Epidermal melanocyte (primary cell): ENCODE measurements around the gene GALM.
"Not testable (repeated sequence)": the region's sequence is repeated elsewhere in the genome, so short reads cannot be mapped to it uniquely, and the experiment has no call there.

Experiments used
- DNase-seq: peaks from one replicate; pipeline ENCODE4 v3.0.0; 2011; ENCODE audit warnings: low spot score; ENCODE audit not compliant: insufficient read length

Gene GALM

DNA sequence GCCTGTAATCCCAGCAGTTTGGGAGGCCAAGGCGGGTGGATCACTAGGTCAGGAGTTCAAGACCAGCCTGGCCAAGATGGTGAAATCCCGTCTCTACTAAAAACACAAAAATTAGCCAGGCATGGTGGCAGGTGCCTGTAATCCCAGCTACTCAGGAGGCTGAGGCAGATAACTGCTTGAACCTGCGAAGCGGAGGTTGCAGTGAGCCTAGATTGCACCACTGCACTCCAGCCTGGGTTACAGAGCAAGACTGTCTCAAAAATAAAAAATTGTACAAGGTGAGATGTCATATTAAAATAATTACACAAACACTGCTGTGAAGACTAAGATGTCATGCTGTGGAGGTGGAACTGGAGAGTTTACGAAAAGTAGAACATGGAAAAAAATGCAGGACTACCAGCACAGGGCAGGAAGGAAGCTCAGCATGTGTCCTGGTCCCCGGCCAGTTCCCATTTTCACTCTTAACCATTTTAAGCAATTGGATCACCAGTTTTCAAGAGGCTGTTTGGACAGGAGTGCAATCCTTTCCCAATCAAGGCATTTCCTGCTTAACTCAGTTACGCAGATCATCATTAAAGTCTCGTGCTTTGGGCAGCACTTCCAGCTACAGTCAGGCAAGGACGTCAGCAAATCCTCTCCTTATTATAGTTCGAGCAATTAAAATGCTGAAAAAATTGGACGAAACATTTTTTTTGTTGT, 71.2 kb downstream of the GALM start:
- DNase-seq, result not testable (repeated sequence)

DNA sequence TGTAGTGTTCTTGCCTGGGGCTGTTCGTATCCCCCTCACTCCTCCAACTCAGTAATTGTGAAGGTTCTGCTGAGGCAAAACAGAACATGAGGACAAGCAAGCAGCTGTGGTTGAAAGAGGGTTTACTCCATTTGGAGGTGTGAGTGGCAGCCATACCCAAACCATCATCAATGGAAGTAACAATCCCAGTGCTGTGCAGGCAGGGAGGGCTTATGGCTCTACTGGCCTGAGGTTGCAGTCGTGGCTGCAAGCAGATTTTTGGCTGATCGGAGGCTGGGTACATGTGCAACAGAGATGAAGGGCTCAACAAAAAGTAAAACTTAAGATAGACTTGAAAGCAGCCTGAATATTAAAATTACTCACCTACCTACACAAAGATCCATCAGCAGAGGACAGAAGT, 72.0 kb downstream of the GALM start:
- no peak for DNase-seq

DNA sequence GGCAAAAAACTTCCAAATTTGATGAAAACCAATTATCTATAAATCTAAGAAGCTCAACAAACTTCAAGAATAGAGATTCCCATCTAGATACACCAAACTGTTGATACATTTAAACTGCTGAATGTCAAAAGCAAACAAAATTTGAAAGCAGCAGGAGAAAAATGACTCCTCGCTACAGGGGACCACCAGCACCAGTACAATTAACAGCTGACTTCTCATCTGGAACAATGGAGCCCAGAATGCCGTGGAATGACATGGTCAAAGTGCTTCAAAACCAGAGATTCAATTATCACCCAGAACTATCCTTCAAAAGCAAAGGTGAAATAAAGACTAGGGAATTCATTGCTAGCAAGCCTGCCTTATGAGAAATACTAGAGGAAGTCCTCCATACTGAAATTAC, 73.6 kb downstream of the GALM start:
- DNase-seq, result no peak

DNA sequence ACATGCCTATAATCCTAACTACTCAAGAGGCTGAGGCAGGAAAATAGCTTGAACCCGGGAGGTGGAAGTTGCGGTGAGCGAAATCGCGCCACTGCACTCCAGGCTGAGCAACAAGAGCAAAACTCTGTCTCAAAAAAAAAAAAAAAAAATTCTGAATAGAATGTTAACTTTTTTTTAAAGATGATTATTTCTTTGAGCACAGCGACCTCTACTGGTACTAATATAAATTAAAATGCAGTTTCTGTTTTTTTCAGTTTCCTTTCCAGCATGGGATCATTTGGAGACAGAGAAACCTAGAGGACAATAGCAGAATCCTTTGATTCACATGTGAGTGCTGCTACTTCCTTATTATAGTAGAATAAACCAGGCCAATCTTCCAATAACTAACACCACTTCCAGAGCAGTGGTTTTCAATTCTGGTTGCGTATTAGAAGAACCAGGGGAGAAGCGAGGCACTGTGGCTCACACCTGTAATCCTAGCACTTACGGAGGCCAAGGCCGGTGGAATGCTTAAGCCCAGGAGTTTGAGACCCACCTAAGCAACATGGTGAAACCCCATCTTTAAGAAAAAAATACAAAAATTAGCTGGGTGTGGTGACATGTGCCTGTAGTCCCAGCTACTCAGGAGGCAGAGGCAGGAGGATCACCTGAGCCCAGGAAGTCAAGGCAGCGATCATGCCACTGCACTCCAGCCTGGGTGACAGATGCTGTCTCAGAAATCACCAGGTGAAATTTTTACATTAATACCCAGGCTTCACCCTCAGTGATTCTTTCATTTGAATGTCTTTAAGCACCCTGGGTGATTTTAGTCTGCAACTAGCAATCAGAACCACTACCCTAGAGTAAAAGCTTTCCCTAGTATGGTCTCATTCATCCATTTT, 75.2 kb downstream of the GALM start:
- DNase-seq, result no peak

DNA sequence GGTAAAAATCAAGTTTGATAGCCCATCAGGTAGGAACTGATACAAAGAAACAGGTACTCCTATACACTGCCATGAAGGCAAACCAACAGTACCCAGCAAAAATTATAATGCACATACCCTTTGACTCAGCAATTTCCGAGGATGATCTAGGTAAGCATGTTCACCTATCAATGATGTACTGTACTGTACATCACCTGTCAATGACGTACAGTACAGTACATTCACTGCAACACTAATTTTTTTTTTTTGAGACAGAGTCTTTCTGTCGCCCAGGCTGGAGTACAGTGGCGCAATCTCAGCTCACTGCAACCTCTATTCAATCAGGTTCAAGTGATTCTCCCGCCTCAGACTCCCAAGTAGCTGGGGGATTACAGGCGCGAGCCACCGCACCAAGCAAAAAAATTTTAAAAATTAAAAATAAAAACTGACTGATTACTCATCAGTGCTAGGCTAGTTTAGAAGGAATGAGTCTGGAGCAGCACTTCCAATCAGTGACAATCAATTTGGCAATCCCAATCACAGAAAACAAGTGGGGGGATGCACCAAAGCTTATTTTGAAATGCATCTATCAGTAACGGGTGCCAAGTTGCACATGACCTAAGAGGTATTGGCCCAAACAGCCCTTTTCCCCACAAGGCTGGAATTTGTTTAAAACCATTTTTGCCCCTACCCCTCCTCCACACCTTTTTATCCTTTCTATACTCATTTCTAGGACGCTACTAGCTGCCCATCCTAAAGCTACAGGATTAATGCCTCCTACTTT, 77.1 kb downstream of the GALM start:
- no peak for DNase-seq

DNA sequence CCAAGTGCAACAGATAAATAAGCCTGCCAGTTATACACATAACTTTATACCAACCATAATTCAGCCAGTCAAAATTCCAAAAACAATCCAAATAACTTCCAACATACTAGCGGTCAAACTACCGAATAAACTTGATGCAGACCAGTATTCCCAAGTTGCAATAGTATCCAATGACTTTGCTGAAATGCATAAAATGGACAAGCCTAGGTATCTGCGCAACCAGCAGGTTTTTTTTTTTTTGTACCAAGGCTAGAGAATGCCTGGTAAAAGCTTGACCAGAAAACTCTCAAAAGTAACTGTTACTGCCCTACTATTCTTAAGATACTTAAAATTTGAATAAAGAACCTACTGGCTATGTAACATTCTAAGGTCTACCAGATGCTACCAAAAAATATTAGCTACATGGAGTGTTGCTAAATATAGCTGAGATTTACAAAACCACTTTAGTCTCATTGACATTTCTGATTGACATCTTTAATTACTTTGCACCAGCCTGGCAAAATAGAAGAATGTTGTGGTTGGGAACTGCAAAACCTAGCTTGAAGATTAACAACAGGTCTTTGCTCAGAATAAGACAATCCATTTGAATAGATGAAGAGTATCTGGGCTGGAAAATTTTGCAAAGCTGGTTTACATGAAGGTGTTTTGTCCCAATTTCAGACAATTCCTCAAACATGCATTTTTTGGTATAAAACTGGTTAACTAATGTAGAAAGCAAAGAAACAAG, 77.9 kb downstream of the GALM start:
- DNase-seq, result no peak

DNA sequence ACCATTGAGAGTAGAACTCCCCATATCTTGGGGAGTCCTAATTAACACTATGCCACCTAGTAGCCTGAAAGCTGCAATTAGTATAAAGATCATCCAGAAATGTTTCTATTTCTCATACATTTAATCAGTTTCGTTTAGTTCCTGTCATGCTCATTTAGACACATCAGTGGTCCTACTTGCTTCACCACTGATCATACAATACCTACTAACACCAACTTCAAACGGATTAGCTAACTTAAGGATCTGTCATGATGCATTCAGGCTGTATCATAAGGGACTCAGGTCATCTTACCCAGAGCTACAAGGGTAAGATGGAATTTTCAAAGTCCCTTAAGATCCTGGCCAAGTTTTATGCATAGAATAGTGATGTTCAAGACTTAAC, 78.5 kb downstream of the GALM start:
- no peak for DNase-seq

DNA sequence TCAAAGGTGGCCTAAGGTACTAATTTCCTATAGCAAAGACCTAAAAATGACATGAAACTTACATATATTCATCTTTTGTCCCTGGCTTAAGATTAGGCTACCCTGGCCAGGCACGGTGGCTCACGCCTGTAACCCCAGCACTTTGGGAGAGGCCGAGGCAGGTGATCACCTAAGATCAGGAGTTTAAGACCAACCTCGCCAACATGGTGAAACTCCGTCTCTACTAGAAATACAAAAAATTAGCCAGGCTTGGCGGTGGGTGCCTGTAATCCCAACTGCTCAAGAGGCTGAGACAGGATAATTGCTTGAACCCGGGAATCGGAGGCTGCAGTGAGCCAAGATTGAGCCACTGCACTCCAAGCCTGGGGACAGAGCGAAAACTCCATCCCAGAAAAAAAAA, 79.4 kb downstream of the GALM start:
- DNase-seq, result no peak

DNA sequence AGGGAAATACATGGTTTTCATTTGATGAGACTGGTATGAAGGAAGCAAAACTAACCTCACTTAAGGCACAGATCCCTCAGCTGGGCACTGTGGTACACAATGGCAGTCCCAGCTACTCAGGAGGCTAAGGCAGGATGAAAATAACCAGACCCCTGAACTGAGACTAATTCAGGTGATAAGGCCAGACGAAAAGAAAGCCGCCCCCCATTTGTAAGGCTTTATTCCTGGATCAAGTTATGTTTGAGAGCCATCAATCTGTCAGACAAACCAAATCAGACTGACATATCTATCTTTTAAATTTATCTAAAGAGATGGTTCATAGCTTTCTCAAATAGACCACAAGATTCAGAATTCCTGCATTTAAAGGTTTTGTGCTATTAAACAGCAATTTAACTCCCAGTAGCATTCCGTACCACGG, 81.1 kb downstream of the GALM start:
- no peak for DNase-seq

DNA sequence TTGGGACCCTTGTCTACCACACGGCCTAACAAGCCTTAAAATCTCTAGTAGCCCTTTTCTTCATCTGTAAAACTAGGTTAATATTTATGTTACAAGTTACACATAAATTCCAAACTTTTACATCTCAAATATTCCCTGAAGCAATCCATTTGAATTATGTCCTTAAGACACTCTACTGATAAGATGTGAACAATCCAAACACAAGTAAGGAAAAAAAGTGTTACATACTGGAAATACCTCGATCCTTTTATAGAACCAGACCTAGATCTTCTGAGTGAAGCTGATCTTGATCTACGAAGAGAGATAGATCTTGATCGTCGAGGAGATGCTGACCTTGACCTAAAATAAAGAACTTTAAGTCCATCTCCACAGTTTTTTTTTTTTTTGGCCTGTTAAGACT, 81.9 kb downstream of the GALM start:
- DNase-seq, result no peak

DNA sequence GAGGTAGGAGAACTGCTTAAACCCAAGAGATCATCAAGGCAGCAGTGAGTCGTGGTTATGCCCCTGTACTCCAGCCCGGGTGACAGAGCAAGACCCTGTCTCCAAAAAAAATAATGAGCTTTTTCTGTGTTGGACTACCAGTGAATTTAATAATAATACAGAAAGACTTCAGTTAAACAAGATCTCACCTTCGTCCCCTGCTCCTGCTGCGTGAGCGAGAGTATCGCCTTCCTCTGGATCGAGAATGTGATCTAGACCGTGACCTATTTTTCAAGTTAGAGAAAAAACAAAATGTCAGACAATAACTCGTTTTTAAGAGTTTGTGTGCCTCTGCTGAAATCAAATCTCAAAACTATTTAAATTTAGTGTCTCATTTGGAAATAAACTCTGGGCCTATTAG, 82.5 kb downstream of the GALM start:
- DNase-seq, result no peak

DNA sequence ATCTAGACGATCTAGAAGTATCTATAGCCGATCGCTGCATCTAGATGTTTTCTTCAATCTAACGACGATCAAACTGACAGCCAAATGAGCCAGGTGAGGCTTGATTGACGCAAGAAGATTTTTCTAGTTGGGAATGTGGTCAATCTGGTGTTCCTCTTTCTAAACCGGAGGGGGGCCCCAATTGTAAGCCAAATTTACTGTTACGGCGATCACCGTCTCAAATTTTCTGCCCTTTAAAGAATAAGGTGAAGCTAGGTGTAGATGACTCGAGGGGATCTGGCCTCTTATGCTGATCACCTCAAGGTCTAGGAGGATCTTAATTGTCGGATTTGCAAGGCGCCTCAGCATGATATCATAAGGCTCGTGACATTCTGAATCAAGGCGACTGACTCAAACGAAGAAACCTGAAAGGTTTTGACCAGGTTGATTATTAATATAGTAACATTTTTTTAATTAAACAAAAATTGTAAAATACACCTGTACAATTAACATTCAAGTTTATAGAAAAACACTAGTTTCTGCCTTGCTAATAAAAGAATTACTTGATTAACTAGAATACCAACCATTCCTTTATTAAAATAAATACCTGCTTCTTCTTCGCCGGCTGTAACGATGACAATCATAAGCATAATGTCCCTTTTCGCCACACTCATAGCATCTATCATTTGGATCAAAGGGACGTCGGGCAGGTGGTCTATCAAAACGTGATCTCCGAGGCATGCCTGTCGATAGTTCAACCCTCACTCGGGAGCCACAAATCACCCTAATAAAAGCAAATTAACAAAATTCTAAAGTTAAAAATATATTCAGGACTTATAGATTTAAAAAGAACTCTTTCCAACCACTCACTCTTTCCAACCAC, 83.3 kb downstream of the GALM start:
- no peak for DNase-seq

DNA sequence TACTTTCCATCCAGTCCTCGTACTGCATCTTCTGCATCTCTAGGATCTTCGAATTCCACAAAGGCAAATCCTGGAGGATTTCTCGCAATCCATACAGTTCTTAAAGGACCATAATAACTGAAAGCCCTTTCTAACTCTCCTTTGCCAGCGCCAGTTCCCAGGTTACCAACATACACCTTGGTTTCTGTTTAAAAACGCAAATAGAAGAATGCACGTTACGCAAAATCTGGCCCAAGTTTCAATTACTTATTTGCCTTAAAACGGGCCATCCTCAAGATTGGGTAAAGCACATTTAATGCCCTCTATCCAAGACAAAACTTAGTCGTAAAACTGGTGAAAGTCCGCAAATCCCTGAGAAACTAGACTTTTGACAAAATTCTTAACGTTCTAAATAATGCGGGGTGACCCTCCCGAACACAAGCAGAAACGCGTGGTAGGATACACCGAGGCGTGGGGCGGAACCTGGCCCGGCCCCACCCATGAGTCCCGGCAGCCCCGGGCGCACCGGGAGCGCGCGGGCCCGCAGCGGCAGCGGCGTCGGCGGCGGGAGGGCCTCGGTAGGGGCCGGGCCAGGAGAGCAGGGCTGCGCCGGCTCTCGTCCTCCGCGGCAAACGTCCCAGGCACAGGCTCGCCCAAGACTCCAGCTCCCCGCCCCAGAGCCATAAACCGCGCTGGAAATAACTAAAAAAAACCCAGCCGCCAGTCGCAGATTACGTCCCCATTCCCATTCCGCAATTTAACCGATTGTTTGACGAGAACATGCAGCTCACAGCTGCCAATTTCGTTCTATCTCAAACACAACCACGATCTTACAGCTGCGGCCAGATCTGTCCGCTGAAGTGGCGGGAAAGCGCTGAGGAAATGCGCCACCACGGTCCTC, 84.3 kb downstream of the GALM start:
- DNase-seq, result peak; percentile 44

DNA sequence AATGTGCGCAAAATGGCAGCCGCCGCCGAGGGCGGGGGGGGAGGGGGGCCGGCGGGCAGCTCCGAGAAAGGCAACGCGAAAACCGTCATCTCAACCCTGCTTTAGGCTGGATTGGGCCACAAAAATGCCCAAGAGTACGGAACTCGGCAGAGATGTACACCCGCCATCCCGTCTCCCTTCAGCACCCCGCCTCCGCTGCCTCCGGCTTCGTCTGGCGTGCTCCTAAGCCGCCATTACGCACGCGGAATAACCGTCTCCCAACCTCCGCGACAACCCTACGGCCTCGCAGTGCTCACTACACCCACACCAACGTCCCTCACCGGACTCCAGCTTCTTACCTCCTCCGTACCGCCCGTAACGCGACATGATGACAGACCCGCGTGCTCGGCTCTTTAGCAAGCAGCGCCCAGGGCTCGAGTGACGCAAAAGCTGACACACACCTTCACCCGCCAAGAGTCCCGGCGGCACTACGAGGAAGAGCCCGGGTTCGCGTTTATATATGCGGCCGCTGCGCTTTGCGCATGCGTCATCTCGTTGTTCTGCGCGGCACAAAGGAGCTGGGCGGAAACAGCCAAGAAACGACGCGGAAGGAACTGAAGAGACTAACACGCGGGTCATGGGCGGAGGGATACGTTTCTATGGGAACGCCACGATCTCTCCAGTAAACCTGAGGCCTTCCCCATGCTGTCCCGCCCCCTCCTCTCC, 85.1 kb downstream of the GALM start, which contains the start of gene SRSF7:
Gene SRSF7 (minus strand): TSS at position 471 of the 705 bp plus-strand sequence. CDS start 105 bp downstream, at position 366.
- DNase-seq, result peak; percentile 98

DNA sequence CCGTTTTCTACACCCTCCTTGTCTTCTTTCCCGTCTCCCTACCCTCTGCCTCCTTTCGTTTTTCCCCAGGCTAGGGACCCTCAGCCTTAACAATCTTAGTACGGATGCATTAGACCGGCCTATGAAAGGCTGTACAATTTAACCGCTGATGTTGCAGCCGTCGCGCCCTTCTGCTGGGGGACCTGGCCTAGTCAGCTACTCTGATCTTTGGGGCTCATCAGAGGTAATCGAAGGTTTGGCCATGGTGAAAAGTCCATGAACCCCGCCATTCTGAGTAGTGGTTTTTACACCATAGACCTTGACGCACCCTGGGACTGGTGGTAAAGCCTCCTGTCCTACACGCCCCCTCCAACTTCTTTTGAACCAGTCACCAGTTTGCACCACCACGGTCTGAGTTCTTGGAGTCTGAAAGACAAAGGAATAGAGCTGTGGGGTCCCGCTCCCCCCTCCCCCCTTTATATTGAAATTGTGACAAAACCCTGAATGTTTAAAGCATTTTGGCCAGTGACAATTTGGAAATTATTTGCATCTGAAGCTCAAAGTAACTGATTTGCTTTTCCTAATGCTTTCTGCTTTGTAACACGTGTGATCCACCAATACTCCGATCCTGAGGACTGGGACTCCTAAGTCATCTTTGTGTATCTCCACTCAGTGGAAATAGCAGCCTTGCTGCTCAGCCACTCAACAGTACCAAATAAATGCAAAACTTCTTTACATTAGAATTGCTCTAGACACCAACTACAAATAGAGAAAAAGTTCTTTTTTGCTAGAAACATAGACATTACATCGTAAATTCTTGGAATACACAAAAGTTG, 85.9 kb downstream of the GALM start:
- no peak for DNase-seq

DNA sequence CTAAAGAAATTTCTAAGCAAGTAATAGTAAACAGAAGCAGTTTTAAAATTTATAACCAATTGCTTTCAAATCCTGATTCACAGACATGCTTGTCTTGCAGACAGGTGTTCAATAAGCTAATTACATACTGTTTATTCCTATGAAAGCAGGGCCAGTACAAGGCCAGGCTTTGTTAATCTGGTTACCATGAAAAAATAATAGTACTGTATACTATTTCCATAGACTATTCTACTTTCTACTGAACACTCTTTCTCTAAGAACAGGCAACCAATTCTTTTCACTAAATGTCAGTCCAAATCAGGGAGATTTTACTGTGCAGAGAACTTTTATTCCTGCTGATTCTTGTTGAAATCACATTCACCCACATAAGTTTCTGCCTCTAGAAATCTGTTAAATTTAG, 88.1 kb downstream of the GALM start:
- no peak for DNase-seq

DNA sequence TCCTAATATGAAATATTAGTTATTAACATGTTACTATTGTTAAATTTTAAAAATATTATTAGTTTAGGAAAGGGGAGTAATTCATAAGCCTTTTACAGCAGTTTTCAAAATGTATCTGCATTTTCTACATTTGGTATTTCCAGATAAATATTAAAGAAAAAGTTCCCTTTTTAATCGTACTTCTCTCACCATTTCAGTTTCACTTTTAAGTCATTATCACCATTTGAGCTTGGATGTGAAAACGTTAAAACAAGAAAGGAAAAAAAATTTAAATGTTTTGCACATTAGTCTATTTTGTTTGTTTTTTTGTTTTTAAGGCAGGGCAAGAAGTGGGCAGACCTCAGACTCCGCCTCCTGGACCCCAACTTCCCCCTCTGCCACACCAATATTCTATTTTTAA, 88.6 kb downstream of the GALM start:
- no peak for DNase-seq

DNA sequence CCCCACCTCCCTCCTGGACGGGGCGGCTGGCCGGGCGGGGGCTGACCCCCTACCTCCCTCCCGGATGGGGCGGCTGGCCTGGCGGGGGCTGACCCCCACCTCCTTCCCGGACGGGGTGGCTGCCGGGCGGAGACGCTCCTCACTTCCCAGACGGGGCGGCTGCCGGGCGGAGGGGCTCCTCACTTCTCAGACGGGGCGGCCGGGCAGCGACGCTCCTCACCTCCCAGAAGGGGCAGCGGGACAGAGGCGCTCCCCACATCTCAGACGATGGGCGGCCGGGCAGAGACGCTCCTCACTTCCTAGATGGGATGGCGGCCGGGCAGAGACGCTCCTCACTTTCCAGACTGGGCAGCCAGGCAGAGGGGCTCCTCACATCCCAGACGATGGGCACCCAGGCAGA, 90.0 kb downstream of the GALM start:
- DNase-seq, result not testable (repeated sequence)
